Thyroid gland (tissue), 4 donors: ENCODE results near the gene KCTD6. TPM values are rescaled to one million over a fixed set of nuclear protein-coding genes. Genes with fewer than 3 reads are reported as not detected.

Experiments
- DNase-seq, 2 donors: peaks; one replicate each; pipeline ENCODE4 v3.0.0-alpha.2; 2019
- H3K27ac ChIP-seq, 3 donors: fragments of 200-600 bp; sonication (generic); 1 replicate in 2 of 3; 2 replicates in 1 of 3; pipeline ENCODE4 v1.5.1; 2016 to 2019; ENCODE audit warnings: mild to moderate bottlenecking in 1 of 3, moderate library complexity in 1 of 3
- H3K27me3 ChIP-seq: fragments of 200-600 bp; sonication (generic); one replicate; pipeline ENCODE4 v1.5.1; 2019
- H3K36me3 ChIP-seq, 2 donors: fragments of 200-600 bp; sonication (generic); one replicate each; pipeline ENCODE4 v1.5.1; 2016 to 2019
- H3K4me1 ChIP-seq, 2 donors: fragments of 200-600 bp; sonication (generic); one replicate each; pipeline ENCODE4 v1.5.1; 2017 to 2019
- H3K4me3 ChIP-seq, 3 donors: fragments of 200-600 bp; sonication (generic); replicated peaks in 1 of 3; 1 replicate in 2 of 3; 2 replicates in 1 of 3; pipeline ENCODE4 v1.5.1; 2016; ENCODE audit warnings: mild to moderate bottlenecking in 1 of 3
- H3K9me3 ChIP-seq: fragments of 200-600 bp; sonication (generic); one replicate; pipeline ENCODE4 v1.5.1; 2017
- CTCF ChIP-seq, 6 experiments: fragments of 200-600 bp in 3 of 6; fragments of 450-650 bp in 3 of 6; sonication (generic) in 3 of 6; IDR thresholded peaks; one replicate each; pipeline ENCODE4 v1.5.1; 2016 to 2019; ENCODE audit warnings: antibody characterized with exemption in 6 of 6, mild to moderate bottlenecking in 2 of 6, inconsistent platforms in 1 of 6, moderate library complexity in 1 of 6
- POLR2A ChIP-seq, 2 donors: fragments of 450-650 bp; IDR thresholded peaks; one replicate each; pipeline ENCODE4 v1.6.1; 2017; ENCODE audit warnings: antibody characterized with exemption in 2 of 2, mild to moderate bottlenecking in 2 of 2, moderate library complexity in 1 of 2
- WGBS, 2 donors: methylation state at CpG; one replicate each; pipeline ENCODE4 v1.1.5; 2017; 5-methylcytosine and 5-hydroxymethylcytosine counted together
- intact Hi-C: fragments of 100-400 bp; cut with DNase I; formaldehyde crosslinking; loops from one replicate; pipeline ENCODE4 v1.15.1; 2023
- total RNA-seq, 4 donors: library from RNA; depleted of rRNA; stranded (reverse); fragments of >200 nt; gene quantifications; one replicate each; pipeline ENCODE4 v1.2.3, GENCODE V29; 2016

The KCTD6 gene
- total RNA-seq, 4 donors from 2014 or later: 16.6 to 33.6 (median 21.3) TPM

GRCh38 chr3:58484722-58485069 is 7.2 kb upstream of the KCTD6 start:
- Histone ChIP-seq H3K36me3 (no peaks in the 10 kb centered on the region), H3K27ac (no peak overlapping the region), H3K4me1 (no peaks in the 10 kb centered on the region), H3K4me3 (no peak overlapping the region), H3K27me3 (no peaks in the 10 kb centered on the region), H3K9me3 (no peaks in the 10 kb centered on the region)
- TF ChIP-seq CTCF (IDR thresholded peaks at IDR 0.05) (no peak), POLR2A (IDR thresholded peaks at IDR 0.05) (no peak)
- intact Hi-C loops: no loop called here
- DNase-seq: no peak
- 81 to 82% methylated on average over 3 of the region's 3 CpGs for WGBS, 2 donors

- Histone ChIP-seq H3K9me3 (no peaks in the 10 kb centered on the region), H3K27me3 (no peaks in the 10 kb centered on the region), H3K27ac (no peak overlapping the region), H3K36me3 (no peaks in the 10 kb centered on the region), H3K4me1 (no peaks in the 10 kb centered on the region), H3K4me3 (no peak overlapping the region)
- intact Hi-C loops: no loop called here
- TF ChIP-seq CTCF (IDR thresholded peaks at IDR 0.05): no peak
- TF ChIP-seq POLR2A (IDR thresholded peaks at IDR 0.05): no peak
- no peak for DNase-seq
- 86 to 94% methylated on average over 6 of the region's 6 CpGs for WGBS, 2 donors
Observed at GRCh38 chr3:58485801-58486435, 6.0 kb upstream of the KCTD6 start.

- Histone ChIP-seq H3K4me1 (peaks cover 0 to 4% of the 10 kb centered on the region in 2 donors), H3K9me3 (no peaks in the 10 kb centered on the region), H3K27me3 (no peaks in the 10 kb centered on the region), H3K27ac (no peak overlapping the region), H3K4me3 (no peak overlapping the region), H3K36me3 (no peaks in the 10 kb centered on the region)
- TF ChIP-seq POLR2A (IDR thresholded peaks at IDR 0.05): no peak
- TF ChIP-seq CTCF (IDR thresholded peaks at IDR 0.05): no peak
- DNase-seq: no peak
- intact Hi-C loops: no loop called here
- 78 to 81% methylated on average over 18 of the region's 18 CpGs for WGBS, 2 donors
Observed at GRCh38 chr3:58487140-58487886, 4.6 kb upstream of the KCTD6 start.

GRCh38 chr3:58488967-58489366 is 2.9 kb upstream of the KCTD6 start:
- intact Hi-C loops: no loop called here

More at GRCh38 chr3:58488967-58489366, 2.9 kb upstream of the KCTD6 start:
- Histone ChIP-seq H3K27ac (no peak overlapping the region), H3K4me3 (no peak overlapping the region), H3K4me1 (peaks cover 11 to 19% of the 10 kb centered on the region in 2 donors), H3K36me3 (no peaks in the 10 kb centered on the region), H3K27me3 (no peaks in the 10 kb centered on the region), H3K9me3 (no peaks in the 10 kb centered on the region)
- no peak for DNase-seq
- TF ChIP-seq CTCF (IDR thresholded peaks at IDR 0.05) (no peak), POLR2A (IDR thresholded peaks at IDR 0.05) (no peak)
- WGBS, 2 donors: 16 to 46% methylated on average over 2 of the region's 2 CpGs
